GM10847 (cell line): Measurements from ENCODE around the gene FAAH.

Experiments
- POLR2A ChIP-seq: IDR thresholded peaks from 2 replicates; pipeline ENCODE4 v1.6.1; 2011; ENCODE audit not compliant: insufficient read length; ENCODE audit errors: extremely low read depth

FAAH gene

DNA sequence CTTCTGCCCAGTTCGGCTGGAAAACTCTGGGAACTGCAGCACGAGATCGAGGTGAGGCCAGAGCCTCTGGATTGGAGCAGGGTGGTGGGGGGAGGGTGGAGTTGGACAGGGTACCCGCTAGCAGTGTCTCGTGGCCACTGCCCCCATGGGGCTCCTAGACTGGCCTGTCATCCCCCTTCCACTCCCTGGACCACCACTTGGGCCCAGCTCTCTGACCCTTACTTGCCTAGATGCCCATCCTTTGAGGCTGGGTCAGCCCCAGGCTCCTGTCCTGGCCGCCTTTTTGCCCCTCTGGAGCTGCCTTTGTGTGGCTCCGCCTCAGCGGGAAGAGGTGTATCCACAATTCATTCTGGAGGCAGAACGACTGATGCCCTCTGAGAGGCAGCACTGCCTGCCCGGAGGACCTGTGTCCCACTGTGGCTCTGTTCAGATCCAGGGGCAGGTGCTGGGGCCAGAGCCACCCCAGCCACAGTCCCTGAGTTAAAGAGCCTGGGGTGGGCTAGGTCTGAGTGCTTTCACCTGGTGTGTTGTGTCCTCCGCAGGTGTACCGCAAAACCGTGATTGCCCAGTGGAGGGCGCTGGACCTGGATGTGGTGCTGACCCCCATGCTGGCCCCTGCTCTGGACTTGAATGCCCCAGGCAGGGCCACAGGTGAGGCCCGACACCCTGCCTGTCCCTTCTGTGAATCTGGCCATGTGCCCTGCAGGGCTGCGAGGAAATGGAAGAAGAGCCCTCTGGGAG lies 17.7 kb downstream of the FAAH start:
- TF ChIP-seq POLR2A: no peak

DNA sequence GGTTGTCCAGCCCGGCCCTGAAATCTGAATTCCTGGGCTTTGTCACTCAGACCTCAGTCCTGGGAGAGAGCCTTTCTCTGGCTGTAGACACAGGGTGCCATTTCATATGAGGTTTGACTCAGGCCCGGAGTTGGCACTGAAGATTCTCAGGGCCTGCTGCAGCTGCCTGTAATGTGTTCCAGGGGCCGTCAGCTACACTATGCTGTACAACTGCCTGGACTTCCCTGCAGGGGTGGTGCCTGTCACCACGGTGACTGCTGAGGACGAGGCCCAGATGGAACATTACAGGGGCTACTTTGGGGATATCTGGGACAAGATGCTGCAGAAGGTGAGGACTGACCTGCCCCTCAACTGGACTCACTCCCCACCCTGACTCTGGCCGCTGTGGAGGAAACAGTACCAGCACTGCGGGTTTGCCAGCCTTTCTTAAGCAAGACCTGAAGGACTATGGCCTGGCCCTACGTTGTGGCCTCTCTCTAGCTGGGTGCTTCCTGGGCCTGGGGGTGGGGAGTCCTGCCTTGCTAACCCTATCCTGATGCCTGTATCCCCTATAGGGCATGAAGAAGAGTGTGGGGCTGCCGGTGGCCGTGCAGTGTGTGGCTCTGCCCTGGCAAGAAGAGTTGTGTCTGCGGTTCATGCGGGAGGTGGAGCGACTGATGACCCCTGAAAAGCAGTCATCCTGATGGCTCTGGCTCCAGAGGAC lies 18.9 kb downstream of the FAAH start:
- TF ChIP-seq POLR2A: no peak

DNA sequence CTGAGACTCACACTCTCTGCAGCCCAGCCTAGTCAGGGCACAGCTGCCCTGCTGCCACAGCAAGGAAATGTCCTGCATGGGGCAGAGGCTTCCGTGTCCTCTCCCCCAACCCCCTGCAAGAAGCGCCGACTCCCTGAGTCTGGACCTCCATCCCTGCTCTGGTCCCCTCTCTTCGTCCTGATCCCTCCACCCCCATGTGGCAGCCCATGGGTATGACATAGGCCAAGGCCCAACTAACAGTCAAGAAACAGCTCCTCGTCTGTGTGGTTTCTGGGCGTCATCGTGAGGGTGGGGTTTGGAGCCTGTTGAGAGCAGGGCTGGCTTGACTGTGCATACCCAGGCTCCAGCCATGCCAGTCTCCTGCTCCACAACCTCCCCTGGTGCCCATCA lies 19.5 kb downstream of the FAAH start:
- no peak for TF ChIP-seq POLR2A

DNA sequence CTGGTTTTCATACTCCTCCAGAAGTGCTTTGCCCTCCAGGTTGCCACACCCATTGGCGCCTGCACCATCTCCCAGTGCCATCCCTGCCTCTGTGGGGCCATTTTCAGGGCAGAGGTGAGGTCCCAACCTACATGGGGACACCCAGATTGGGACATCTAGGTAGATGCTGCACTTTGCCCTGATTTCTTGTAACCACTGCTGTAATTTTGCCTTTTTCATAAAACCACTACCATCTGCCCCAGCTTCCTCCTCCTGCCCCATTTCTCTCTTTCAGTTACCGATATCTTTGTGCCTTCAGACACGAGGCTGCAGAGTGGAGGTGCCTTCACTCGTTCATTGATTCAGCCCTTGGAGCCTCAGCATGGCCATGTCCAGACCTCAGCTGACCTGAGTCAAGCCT lies 21.4 kb downstream of the FAAH start:
- TF ChIP-seq POLR2A: no peak

DNA sequence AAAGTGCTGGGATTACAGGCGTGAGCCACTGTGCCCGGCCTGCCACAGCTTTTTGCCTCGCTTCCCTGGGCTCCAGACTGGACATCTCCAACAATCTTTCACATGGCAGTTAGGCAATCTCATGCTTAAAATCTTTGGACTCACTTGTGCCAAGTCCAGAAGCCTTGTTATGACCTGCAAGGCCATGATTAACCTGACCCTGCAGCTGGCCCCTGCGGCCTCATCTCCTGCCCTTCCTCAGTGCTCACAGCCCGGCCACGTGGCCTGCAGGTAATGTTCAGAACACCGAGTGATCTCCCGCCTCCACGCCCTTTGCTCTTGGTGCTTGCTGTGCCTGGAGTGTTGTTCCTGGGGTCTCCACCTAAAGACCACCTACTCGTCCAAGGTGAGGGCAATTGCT lies 24.9 kb downstream of the FAAH start:
- TF ChIP-seq POLR2A: no peak

DNA sequence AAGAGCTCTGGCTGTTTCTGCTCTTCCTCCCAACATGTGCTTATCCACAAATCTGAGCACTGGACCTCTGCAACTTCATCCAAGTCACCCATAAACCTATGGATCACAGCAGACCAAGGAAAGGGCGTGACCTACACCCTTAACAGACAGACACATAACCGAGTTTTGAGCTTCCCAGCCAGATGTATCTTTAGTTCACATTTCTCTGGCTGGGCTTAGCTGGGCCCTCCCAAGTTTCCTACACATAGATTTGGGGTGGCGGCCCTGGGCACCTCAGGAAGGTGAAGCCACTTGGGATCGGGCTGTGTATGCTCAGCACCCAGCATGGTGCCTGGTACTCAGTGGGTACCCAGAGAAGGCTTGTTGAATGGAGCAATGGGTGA lies 26.4 kb downstream of the FAAH start:
- no peak for TF ChIP-seq POLR2A

DNA sequence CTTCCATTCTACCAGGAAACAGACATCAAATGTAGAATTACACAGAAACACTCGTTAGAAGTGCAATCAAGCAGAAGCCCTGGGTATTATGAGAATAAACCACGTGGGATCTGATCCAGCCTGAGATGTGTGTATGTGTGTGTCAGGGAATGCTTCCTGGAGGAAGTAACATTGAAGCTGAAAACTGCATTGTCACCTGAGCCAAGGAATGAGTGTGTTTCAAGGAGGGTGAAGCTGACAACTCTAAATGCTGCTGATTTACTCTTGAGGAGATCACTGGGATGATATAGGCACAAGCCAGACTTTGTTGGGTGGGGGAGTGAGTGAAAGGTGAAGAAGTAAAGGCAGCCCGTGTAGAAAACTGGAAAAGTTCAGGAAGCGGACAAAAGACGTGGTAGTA lies 27.6 kb downstream of the FAAH start:
- no peak for TF ChIP-seq POLR2A

DNA sequence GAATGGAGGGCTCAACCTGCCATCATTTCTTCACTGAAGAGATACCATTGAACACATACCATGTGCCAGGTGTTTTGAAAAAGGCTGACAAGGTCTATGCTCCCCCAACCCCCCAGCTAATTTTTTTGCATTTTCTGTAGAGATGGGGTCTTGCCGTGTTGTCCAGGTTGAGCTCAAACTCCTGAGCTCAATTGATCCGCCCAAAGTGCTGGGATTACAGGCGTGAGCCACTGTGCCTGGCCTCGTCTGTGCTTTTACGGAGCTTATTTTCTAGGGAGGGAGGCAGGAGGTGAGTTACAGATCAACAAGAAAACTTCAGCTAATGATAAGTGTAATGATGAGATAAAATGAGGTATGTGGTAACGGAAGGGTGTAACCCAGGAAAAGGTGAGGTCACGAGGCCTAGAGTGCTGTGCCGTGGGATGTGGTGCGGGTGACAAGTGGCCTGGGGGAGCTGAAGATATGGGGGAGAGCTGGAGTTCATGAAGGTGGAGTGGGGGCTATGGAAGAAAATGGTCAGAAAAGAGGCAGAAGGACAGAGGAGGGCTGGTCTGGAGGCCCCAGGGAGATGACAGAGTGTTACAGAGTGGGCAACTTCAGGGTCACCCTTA lies 28.2 kb downstream of the FAAH start:
- TF ChIP-seq POLR2A: no peak

DNA sequence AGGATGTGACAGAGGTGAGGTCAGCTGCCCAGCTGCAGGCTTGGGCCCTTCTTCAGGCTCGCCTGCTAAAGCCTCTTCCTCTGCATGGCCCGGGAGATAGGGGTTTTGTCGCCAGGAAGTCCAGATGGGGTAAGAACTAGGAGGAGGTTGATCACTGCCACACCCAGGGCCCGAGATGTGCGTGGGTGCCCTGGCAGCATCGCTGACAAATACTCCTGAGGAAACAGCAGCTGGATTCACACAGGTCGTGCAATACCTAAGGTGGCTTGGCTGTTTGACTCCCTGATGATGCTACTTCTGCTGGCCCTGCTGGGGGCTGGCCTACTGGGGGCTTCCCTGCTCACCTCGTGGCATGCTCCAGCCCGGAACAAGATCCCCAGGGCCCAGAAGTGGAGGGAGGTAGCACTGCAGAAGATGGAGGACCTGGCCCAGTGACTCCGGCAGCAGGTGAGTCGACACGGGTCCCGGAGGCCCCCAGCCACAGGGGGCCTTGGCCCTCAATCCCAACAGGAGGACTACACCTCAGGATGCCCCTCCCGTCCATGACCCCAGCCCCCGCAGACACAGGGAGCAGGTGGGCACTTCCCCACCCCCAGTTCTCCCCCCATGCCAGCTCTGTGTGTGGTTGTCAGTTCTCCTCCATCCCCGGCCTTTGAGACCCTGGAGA lies 29.6 kb downstream of the FAAH start:
- no peak for TF ChIP-seq POLR2A

DNA sequence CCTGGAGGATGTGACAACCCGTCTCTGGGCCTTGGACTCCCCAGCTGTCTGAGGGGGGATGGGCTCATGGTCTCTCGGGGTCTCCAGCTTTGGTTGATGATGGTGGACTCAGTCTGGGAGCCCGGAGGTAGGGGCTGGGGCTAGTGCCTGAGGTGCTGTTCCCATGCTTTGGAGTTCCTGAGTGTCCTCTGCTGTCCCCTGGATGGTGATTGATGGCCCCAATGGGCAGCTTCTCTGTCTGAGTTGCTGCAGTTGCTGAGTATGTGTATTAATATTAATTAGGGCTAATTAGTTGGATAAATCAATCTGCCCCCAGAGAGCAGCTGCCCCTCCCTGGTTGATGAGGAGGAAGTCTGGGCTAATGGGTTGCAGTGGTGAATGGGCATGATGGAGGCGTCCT lies 30.6 kb downstream of the FAAH start:
- TF ChIP-seq POLR2A: no peak

DNA sequence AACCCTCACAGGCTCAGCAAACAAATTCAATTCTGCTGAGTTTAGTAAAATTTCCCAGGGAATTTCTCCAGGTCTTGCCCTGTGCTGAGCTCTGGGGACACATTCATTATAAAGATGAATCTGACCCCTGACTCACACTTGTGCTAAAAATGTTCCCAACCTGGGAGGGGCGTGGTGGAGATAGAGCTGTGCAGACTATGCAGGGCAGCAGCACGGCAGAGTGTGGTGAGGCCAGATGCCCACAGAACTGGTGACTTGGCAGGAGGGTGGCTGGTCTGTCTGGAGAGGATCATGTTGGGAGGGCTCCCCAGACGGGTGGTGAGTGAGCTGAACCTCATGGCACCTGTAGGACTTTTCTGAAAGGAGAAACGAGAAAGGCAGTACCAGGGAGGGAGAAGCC lies 31.6 kb downstream of the FAAH start:
- no peak for TF ChIP-seq POLR2A

DNA sequence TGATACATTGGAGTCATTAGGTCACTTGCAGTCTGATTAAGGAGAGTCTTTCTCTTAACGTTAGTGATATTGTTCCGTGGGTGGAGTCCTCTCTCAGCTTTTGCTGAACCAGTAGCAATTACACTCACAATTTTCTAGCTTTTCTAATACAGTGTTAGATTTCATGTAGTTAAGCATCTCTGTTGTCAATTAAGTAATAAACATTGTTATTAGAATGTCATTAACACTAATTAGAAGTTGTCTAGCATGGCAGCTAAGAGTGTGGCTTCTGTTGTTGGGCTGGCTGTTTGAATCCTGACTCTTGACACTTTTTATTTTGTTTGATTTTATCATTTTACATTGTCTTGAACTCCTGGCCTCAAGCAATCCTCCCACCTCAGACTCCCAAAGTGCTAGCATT lies 33.4 kb downstream of the FAAH start:
- no peak for TF ChIP-seq POLR2A

DNA sequence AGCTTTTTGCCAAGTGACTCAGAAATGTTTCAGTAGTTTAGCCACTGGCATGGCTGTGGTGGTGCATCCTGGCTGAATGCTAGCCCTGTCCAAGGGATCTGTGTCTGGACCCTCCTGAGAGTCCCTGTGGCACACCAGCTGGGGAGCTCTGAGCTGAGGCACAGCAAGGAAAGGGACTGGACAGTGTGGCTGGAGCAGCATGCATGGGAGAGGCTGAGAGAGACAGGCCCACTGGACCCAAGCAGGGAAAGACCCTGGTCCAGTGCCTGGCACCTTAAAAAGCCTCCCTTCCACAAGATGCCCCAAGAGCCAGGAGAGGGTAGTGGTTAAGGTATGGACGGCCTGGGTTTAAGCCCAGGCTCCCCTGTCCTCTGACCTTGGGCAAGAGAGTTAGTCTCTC lies 35.3 kb downstream of the FAAH start:
- no peak for TF ChIP-seq POLR2A

DNA sequence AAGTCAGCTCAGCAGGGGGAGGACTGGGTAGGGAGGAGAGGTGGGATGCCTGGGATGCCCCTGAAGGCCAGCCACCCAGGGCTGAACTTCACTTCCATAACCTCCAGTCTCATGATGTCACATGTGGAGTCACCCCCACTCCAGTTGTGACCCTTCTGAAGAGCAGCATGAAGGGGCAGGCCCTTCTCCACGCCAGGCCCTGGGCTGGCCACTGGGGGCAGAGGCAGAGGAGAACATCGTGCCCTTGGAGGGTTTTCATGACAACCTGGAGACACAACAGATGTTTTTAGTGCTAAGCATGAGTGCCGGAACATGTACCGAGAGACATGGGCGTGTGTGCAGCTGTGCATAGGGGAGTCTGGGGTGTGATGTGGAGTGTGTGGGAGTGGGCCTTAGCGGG lies 37.6 kb downstream of the FAAH start:
- no peak for TF ChIP-seq POLR2A

DNA sequence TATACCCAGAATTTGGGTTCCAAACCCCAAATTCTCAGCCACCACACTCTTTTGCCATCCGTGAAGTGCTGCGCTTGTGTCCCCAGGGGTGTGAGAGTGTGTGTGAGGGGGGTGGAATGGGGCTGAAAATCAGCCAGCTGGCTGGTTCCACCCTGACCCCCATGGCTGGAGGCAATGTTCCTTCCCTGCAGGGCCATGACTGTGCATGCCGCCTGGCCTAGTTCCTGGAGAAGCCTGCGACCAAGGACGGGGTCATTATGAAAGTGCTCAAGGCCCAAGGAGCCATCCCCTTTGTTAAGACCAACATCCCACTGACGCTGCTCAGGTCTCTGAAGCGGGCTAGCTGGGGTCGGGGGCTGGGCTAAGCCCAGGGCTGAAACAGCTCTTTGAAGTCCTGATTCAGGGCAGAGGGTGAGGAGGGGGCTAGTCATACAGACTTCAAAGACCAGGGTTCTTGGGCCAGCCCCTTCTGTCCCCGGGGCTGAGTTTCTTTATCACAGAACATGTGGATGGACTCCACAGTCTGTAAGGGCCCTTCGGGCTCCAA lies 38.7 kb downstream of the FAAH start:
- TF ChIP-seq POLR2A: no peak

DNA sequence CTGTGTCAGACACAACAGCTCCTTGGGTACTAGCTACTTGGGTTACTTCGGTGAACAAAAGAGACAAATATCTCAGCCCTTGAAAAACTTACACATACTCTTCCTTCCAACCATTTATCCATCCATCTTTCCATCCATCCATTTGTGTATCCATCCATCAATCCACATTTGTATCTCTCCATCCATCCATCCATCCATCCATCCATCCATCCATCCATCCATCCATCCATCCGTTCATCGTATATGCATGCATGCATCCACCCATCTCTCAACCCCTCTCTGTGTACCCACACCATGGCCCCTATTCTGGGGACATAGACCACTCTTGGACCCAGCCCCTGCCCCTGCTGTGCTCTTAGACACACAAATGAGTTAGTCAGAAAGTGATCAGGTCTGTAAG lies 40.2 kb downstream of the FAAH start:
- no peak for TF ChIP-seq POLR2A
